Spleen (tissue), 7 donors: Measurements from ENCODE around the gene CRHBP.
"Not testable (repeated sequence)": the region's sequence is repeated elsewhere in the genome, so short reads cannot be mapped to it uniquely, and the experiment has no call there.

Experiments
- CTCF ChIP-seq, 11 experiments: fragments of 200-600 bp in 7 of 11; fragments of 450-650 bp in 4 of 11; sonication (generic) in 4 of 11; IDR thresholded peaks in 8 of 11; conservative IDR thresholded peaks in 3 of 11; 1 replicate in 7 of 11; 2 replicates in 4 of 11; pipeline versions ENCODE4 v1.4.0 to v1.8.0; 2016 to 2021; ENCODE audit warnings: antibody characterized with exemption in 11 of 11, inconsistent platforms in 4 of 11, mild to moderate bottlenecking in 1 of 11
- POLR2A ChIP-seq, 3 donors: fragments of 450-650 bp; IDR thresholded peaks; one replicate each; pipeline ENCODE4 v1.5.1; 2017; ENCODE audit warnings: antibody characterized with exemption in 3 of 3, mild to moderate bottlenecking in 1 of 3
- donor health status: DM: no; HTN: no; CAD: no; lungs with moderate emphysema.
- donor health status: DM: no; HTN: no; CAD: no.
- donor health status: DM: no; HTN: no; CAD: no.

- TF ChIP-seq CTCF (IDR thresholded peaks at IDR 0.05 in 8 of 11, conservative IDR thresholded peaks at IDR 0.05 in 3 of 11); POLR2A (IDR thresholded peaks at IDR 0.05): not testable (repeated sequence)
Measured at GRCh38 chr5:76998251-76998650, 45.4 kb downstream of the CRHBP start.
